Cardiac fibroblast (primary cell): ENCODE data around the gene NR2C1.
A peak's percentile ranks its signal among the peaks of the same experiment; 100 is the strongest.
"Not testable (repeated sequence)": the region's sequence is repeated elsewhere in the genome, so short reads cannot be mapped to it uniquely, and the experiment has no call there.

ENCODE experiments used
- DNase-seq, 2 donors: peaks; one replicate each; pipeline versions ENCODE4 v3.0.0 to v3.0.0-alpha.2; 2010; ENCODE audit warnings: low read depth in 2 of 2
- H3K4me3 ChIP-seq, 2 donors: replicated peaks in 1 of 2; 1 replicate in 1 of 2; 2 replicates in 1 of 2; pipeline ENCODE4 v1.5.1; 2011; ENCODE audit warnings: low read depth in 2 of 2, low read length in 2 of 2, mild to moderate bottlenecking in 2 of 2, moderate library complexity in 1 of 2
- TF ChIP-seq, protein P1 (sequence below): IDR thresholded peaks from one replicate; pipeline ENCODE4 v1.5.1; 2011; ENCODE audit warnings: low read depth, mild to moderate bottlenecking, low read length, inconsistent platforms

Gene NR2C1

GRCh38 chr12:95115641-95116040, 42.2 kb upstream of the NR2C1 start:
- no peak for DNase-seq
- TF ChIP-seq, protein P1, sequence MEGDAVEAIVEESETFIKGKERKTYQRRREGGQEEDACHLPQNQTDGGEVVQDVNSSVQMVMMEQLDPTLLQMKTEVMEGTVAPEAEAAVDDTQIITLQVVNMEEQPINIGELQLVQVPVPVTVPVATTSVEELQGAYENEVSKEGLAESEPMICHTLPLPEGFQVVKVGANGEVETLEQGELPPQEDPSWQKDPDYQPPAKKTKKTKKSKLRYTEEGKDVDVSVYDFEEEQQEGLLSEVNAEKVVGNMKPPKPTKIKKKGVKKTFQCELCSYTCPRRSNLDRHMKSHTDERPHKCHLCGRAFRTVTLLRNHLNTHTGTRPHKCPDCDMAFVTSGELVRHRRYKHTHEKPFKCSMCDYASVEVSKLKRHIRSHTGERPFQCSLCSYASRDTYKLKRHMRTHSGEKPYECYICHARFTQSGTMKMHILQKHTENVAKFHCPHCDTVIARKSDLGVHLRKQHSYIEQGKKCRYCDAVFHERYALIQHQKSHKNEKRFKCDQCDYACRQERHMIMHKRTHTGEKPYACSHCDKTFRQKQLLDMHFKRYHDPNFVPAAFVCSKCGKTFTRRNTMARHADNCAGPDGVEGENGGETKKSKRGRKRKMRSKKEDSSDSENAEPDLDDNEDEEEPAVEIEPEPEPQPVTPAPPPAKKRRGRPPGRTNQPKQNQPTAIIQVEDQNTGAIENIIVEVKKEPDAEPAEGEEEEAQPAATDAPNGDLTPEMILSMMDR, result no peak
- no peak overlapping the region for H3K4me3 ChIP-seq

GRCh38 chr12:95114766-95115405, 41.5 kb upstream of the NR2C1 start:
- H3K4me3 ChIP-seq, result no peak overlapping the region
- TF ChIP-seq, protein P1, result no peak
- peak in 1 of 2 donors; percentile 68 for DNase-seq

DNA sequence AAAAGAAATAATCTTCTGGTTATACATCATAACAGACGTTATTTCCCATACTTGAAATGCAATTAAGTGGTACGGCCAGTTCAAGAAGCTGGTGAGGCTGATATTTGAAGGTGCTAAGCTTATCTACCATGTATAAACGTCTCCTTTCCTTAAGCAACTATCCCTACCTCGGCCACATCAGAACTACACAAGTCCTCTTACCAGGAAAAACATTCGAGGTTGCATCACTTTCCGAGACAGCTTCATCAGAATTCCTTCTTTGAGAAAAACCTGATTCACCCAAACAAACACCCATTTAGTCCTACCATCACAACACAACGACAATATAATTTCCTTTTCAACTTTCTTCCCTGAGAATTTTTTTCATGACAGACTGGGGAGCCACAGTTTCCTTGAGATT, 33.9 kb upstream of the NR2C1 start:
- DNase-seq, result no peak
- H3K4me3 ChIP-seq, result no peak overlapping the region
- TF ChIP-seq, protein P1, result no peak

DNA sequence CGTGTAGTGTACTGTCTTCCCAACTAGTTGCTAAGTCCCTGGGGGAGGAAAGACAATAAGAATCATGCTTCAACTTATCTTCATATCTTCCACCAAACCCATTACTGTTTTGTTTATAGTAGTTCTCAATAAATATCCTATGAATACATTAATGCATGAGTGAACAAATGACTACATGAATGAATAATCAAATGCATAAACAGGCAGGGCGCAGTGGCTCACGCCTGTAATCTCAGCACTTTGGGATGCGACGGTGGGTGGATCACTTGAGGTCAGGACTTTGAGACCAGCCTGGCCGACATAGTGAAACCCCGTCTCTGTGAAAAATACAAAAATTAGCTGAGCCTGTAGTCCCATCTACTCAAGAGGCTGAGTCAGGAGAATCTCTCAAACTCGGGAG, 32.1 kb upstream of the NR2C1 start:
- TF ChIP-seq, protein P1, result no peak
- no peak for DNase-seq
- no peak overlapping the region for H3K4me3 ChIP-seq

DNA sequence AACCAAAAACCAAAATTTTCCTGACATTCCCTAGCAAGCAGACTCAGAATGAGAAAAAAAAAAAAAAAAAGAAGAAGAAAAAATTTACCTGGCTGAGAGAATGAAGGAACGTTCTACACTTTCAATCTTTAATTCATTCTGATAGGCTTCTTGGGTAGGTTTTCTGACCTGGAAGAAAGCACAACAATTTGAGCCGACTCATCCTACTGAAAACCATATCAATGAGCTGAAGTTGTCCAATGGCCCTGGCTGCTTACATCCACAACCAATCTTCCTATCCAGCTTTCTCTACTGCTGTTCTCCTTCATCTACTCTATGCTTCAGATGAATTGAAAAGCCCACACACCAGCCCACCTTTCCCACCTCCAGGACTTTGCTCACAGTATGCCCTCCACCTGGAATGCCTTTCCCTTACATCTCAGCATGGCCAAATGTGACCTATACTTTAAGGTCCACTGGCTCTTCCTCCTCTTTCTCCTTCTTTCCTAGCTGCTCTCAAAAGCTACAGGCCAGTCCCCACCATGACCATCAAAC, 31.6 kb upstream of the NR2C1 start:
- DNase-seq, result no peak
- TF ChIP-seq, protein P1, result no peak
- no peak overlapping the region for H3K4me3 ChIP-seq

DNA sequence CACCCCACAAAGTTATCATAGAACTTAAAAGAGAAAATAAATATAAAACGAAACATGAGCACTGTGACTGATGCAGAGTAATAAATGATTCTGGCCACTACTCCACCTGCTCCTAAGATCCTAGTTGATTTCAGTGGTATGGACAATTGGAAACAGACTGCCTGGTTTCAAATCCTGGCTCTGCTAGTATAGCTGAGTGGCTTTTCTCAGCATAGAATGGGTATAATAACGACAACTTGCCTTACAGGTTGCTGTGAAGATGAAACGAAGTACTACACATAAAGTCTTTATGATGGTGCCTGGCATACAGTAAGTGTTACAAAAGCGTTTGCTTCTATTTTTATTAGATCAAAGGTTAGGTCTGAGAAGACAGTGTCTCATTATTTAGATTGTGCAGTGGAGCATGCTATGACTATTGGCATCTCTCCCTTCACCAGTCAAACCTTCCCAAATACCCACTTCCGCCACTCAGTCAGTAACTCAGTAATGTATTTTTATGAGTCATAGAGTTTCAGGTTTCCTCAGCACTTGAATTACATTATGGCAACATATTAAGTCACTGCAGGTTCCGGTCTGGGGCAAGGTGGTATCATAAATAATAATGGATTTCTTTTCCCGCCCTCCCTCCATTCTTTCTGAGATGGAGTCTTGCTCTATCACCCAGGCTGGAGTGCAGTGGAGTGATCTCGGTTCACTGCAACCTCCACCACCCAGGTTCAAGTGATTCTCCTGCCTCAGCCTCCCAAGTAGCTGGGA, 29.7 kb upstream of the NR2C1 start:
- no peak overlapping the region for H3K4me3 ChIP-seq
- DNase-seq, result peak; percentile 34 to 83
- TF ChIP-seq, protein P1, result no peak

DNA sequence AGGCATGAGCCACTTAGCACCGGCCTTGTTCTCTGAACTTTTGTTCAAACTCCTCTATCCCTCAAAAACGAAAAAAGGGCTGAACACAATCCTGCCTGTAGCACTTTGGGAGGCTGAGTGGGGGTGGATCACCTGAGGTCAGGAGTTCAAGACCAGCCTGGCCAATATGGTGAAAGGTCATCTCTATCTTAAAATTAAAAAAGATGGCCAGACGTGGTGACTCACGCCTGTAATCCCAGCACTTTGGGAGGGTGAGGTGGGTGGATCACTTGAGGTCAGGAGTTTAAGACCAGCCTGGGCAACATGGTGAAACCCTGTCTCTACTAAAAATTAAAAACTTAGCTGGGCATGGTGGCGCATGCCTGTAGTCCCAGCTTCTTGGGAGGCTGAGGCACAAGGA, 28.5 kb upstream of the NR2C1 start:
- H3K4me3 ChIP-seq, DNase-seq: not testable (repeated sequence)
